Astrocyte (in vitro differentiated cells and primary cell): ENCODE measurements around the gene TTBK2. TPM values are rescaled to one million over a fixed set of nuclear protein-coding genes. Genes with fewer than 3 reads are reported as not detected.

Source experiments
- DNase-seq: peaks from one replicate; pipeline ENCODE4 v3.0.0-alpha.2; 2010; ENCODE audit warnings: low read depth
- FAIRE-seq: peaks from 2 replicates; lab custom pipeline; 2011; peaks lifted over from hg19 to GRCh38; lab: Jason Lieb, UNC
- H2AFZ ChIP-seq: 2 replicates; pipeline ENCODE4 v1.6.0; 2012; ENCODE audit warnings: low read depth, low read length, inconsistent platforms
- H3K27ac ChIP-seq: 2 replicates; pipeline ENCODE4 v1.5.1; 2011; ENCODE audit warnings: low read depth, low read length, inconsistent platforms
- H3K27me3 ChIP-seq: 2 replicates; pipeline ENCODE4 v1.6.0; 2011; ENCODE audit warnings: low read length, inconsistent platforms; ENCODE audit not compliant: insufficient read depth
- H3K36me3 ChIP-seq: 2 replicates; pipeline ENCODE4 v1.5.1; 2011; ENCODE audit warnings: low read length, inconsistent platforms; ENCODE audit not compliant: insufficient read depth
- H3K4me1 ChIP-seq: 2 replicates; pipeline ENCODE4 v1.5.1; 2011; ENCODE audit warnings: low read length, inconsistent platforms; ENCODE audit not compliant: insufficient read depth
- H3K4me2 ChIP-seq: 2 replicates; pipeline ENCODE4 v1.6.0; 2012; ENCODE audit warnings: low read length, inconsistent platforms
- H3K4me3 ChIP-seq: 2 replicates; pipeline ENCODE4 v1.5.1; 2011; ENCODE audit warnings: low read depth, mild to moderate bottlenecking, low read length, inconsistent platforms; ENCODE audit not compliant: insufficient read depth
- H3K79me2 ChIP-seq: 2 replicates; pipeline ENCODE4 v1.6.0; 2012; ENCODE audit warnings: mild to moderate bottlenecking, low read length, inconsistent platforms; ENCODE audit not compliant: insufficient read depth
- H3K9ac ChIP-seq: 2 replicates; pipeline ENCODE4 v1.6.0; 2012; ENCODE audit warnings: mild to moderate bottlenecking, low read length, inconsistent platforms
- H3K9me3 ChIP-seq: 2 replicates; pipeline ENCODE4 v1.5.1; 2012; ENCODE audit warnings: low read depth, mild to moderate bottlenecking, low read length, inconsistent platforms; ENCODE audit not compliant: insufficient read depth
- H4K20me1 ChIP-seq: 2 replicates; pipeline ENCODE4 v1.6.0; 2012; ENCODE audit warnings: low read length, inconsistent platforms; ENCODE audit not compliant: insufficient read depth
- H3K27ac Mint-ChIP-seq: one replicate; pipeline ENCODE4 v1.8.0; 2021; ENCODE audit warnings: mild to moderate bottlenecking, mixed read lengths; ENCODE audit not compliant: unreplicated experiment
- H3K27me3 Mint-ChIP-seq: one replicate; pipeline ENCODE4 v1.8.0; 2021; ENCODE audit warnings: low read depth, mixed read lengths; ENCODE audit not compliant: unreplicated experiment
- H3K36me3 Mint-ChIP-seq: one replicate; pipeline ENCODE4 v1.8.0; 2021; ENCODE audit warnings: low read depth, mixed read lengths; ENCODE audit not compliant: unreplicated experiment
- H3K4me1 Mint-ChIP-seq: one replicate; pipeline ENCODE4 v1.8.0; 2021; ENCODE audit warnings: low read depth, mixed read lengths; ENCODE audit not compliant: unreplicated experiment
- H3K4me3 Mint-ChIP-seq: one replicate; pipeline ENCODE4 v1.8.0; 2021; ENCODE audit warnings: mild to moderate bottlenecking, moderate library complexity, mixed read lengths; ENCODE audit not compliant: unreplicated experiment
- H3K9me3 Mint-ChIP-seq: one replicate; pipeline ENCODE4 v1.8.0; 2021; ENCODE audit warnings: mild to moderate bottlenecking, mixed read lengths; ENCODE audit not compliant: unreplicated experiment
- EZH2 ChIP-seq: IDR thresholded peaks from 2 replicates; pipeline ENCODE4 v1.6.1; 2012; ENCODE audit warnings: mild to moderate bottlenecking, low read length, inconsistent platforms; ENCODE audit not compliant: insufficient read depth
- total RNA-seq: library from RNA; stranded (reverse); gene quantifications from 2 replicates; pipeline ENCODE4 v1.2.1, GENCODE V29; 2021
- TF ChIP-seq, protein P1 (sequence below): IDR thresholded peaks from 2 replicates; pipeline ENCODE4 v1.5.1; 2011; ENCODE audit warnings: low read depth, mild to moderate bottlenecking, inconsistent platforms, low read length, moderate library complexity; ENCODE audit not compliant: insufficient read depth

TTBK2 gene
- total RNA-seq, 1 donor from 2014 or later: 14.8 TPM

- H3K27ac Mint-ChIP-seq: no peak overlapping the region
- no peak overlapping the region for H3K4me3 Mint-ChIP-seq
- no peaks in the 10 kb centered on the region for H3K27me3 Mint-ChIP-seq
Measured at GRCh38 chr15:42933886-42934667, 13.5 kb upstream of the TTBK2 start.

GRCh38 chr15:42932833-42933515, 12.4 kb upstream of the TTBK2 start:
- H3K27ac Mint-ChIP-seq: no peak overlapping the region

More at GRCh38 chr15:42933886-42934667, 13.5 kb upstream of the TTBK2 start:
- TF ChIP-seq, protein P1, sequence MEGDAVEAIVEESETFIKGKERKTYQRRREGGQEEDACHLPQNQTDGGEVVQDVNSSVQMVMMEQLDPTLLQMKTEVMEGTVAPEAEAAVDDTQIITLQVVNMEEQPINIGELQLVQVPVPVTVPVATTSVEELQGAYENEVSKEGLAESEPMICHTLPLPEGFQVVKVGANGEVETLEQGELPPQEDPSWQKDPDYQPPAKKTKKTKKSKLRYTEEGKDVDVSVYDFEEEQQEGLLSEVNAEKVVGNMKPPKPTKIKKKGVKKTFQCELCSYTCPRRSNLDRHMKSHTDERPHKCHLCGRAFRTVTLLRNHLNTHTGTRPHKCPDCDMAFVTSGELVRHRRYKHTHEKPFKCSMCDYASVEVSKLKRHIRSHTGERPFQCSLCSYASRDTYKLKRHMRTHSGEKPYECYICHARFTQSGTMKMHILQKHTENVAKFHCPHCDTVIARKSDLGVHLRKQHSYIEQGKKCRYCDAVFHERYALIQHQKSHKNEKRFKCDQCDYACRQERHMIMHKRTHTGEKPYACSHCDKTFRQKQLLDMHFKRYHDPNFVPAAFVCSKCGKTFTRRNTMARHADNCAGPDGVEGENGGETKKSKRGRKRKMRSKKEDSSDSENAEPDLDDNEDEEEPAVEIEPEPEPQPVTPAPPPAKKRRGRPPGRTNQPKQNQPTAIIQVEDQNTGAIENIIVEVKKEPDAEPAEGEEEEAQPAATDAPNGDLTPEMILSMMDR: no peak
- no peak for TF ChIP-seq EZH2
- Histone ChIP-seq H3K36me3 (no peaks in the 10 kb centered on the region), H3K4me1 (no peaks in the 10 kb centered on the region), H3K9ac (no peak overlapping the region), H3K27me3 (no peaks in the 10 kb centered on the region), H4K20me1 (no peaks in the 10 kb centered on the region), H3K4me3 (no peak overlapping the region), H2AFZ (no peak overlapping the region), H3K27ac (no peak overlapping the region), H3K79me2 (no peaks in the 10 kb centered on the region), H3K9me3 (no peaks in the 10 kb centered on the region), H3K4me2 (no peak overlapping the region)
- peak; percentile 41 for DNase-seq
- Mint-ChIP-seq H3K36me3 (no peaks in the 10 kb centered on the region), H3K4me1 (no peaks in the 10 kb centered on the region), H3K9me3 (no peaks in the 10 kb centered on the region)
- no peak for FAIRE-seq

More at GRCh38 chr15:42932833-42933515, 12.4 kb upstream of the TTBK2 start:
- no peaks in the 10 kb centered on the region for H4K20me1 ChIP-seq
- H3K4me2 ChIP-seq: no peak overlapping the region
- TF ChIP-seq, protein P1: no peak
- no peak for TF ChIP-seq EZH2
- no peak overlapping the region for H3K27ac ChIP-seq
- H3K27me3 ChIP-seq: no peaks in the 10 kb centered on the region
- no peak for DNase-seq
- no peaks in the 10 kb centered on the region for H3K36me3 ChIP-seq
- no peak overlapping the region for H2AFZ ChIP-seq
- Mint-ChIP-seq H3K9me3 (no peaks in the 10 kb centered on the region), H3K4me1 (no peaks in the 10 kb centered on the region), H3K36me3 (no peaks in the 10 kb centered on the region), H3K27me3 (no peaks in the 10 kb centered on the region), H3K4me3 (no peak overlapping the region)
- H3K4me1 ChIP-seq: no peaks in the 10 kb centered on the region
- no peak for FAIRE-seq
- no peak overlapping the region for H3K9ac ChIP-seq
- H3K79me2 ChIP-seq: no peaks in the 10 kb centered on the region
- no peak overlapping the region for H3K4me3 ChIP-seq
- no peaks in the 10 kb centered on the region for H3K9me3 ChIP-seq
